ENCODE results near the gene CACNA1S. TPM values are rescaled to one million over a fixed set of nuclear protein-coding genes. Genes with fewer than 3 reads are reported as not detected.

CACNA1S gene
- total RNA-seq, 1 experiment from 2014 or later: not detected

GRCh38 chr1:201155354-201155753, 43.1 kb upstream of the CACNA1S start:
- no peak overlapping the region for H2BK5ac ChIP-seq (ENCODE audit: insufficient read length, low read length)
- no peak overlapping the region for H2BK12ac ChIP-seq (ENCODE audit: insufficient read length, low read depth, low read length)
- TF ChIP-seq, protein P1, sequence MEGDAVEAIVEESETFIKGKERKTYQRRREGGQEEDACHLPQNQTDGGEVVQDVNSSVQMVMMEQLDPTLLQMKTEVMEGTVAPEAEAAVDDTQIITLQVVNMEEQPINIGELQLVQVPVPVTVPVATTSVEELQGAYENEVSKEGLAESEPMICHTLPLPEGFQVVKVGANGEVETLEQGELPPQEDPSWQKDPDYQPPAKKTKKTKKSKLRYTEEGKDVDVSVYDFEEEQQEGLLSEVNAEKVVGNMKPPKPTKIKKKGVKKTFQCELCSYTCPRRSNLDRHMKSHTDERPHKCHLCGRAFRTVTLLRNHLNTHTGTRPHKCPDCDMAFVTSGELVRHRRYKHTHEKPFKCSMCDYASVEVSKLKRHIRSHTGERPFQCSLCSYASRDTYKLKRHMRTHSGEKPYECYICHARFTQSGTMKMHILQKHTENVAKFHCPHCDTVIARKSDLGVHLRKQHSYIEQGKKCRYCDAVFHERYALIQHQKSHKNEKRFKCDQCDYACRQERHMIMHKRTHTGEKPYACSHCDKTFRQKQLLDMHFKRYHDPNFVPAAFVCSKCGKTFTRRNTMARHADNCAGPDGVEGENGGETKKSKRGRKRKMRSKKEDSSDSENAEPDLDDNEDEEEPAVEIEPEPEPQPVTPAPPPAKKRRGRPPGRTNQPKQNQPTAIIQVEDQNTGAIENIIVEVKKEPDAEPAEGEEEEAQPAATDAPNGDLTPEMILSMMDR (conservative IDR thresholded peaks at IDR 0.05): no peak
- H2BK120ac ChIP-seq (ENCODE audit: low read depth, low read length, poor library complexity, severe bottlenecking): no peak overlapping the region
- H4K5ac ChIP-seq (ENCODE audit: insufficient read length, low read depth, low read length): no peak overlapping the region
- H3K18ac ChIP-seq (ENCODE audit: insufficient read length, low read depth, low read length): no peak overlapping the region
- Mint-ChIP-seq H3K9me3 (no peaks in the 10 kb centered on the region), H3K27ac (peak overlapping the region in 1 of 3 experiments; percentile 44; a peak in 1 of 7 replicates), H3K27me3 (ENCODE audit: low read depth) (peaks cover 5% of the 10 kb centered on the region; the same call in 1 of the 2 replicates), H3K36me3 (ENCODE audit: insufficient read depth in 1 of 3, low read depth in 3 of 3) (peaks cover 15 to 28% (median 19%) of the 10 kb centered on the region in 3 experiments; a peak in 6 of 7 replicates), H3K4me1 (peaks cover 20 to 23% of the 10 kb centered on the region in 2 experiments), H3K4me3 (no peak overlapping the region)
- H3K4ac ChIP-seq (ENCODE audit: low read depth, low read length): no peak overlapping the region
- H3K14ac ChIP-seq (ENCODE audit: insufficient read depth, low read length): no peak overlapping the region
- no peak overlapping the region for H3K9ac ChIP-seq (ENCODE audit: extremely low read depth, insufficient read length, low read length)
- no peak overlapping the region for H4K8ac ChIP-seq (replicated peaks; ENCODE audit: insufficient read length, low read depth, low read length)
- H3K79me1 ChIP-seq (ENCODE audit: insufficient read depth, low read depth, low read length, poor library complexity, severe bottlenecking): no peaks in the 10 kb centered on the region
- no peaks in the 10 kb centered on the region for H3K27me3 ChIP-seq (ENCODE audit: insufficient read depth, low read length)
- H2BK20ac ChIP-seq (ENCODE audit: low read depth, low read length, poor library complexity, severe bottlenecking): no peak overlapping the region
- no peak overlapping the region for H2BK15ac ChIP-seq (ENCODE audit: low read depth, low read length)
- H3K23ac ChIP-seq (ENCODE audit: insufficient read length, low read depth, low read length): no peak overlapping the region
- H3K23me2 ChIP-seq (ENCODE audit: insufficient read length, low read depth, low read length, poor library complexity, severe bottlenecking): no peaks in the 10 kb centered on the region
- peaks cover 4% of the 10 kb centered on the region; the same call in 1 of the 2 replicates for H3K4me1 ChIP-seq (ENCODE audit: insufficient read depth, low read length)
- H3T11ph ChIP-seq (ENCODE audit: low read length): no peak overlapping the region
- no peak overlapping the region for H4K91ac ChIP-seq (ENCODE audit: insufficient read length, low read depth, low read length)
- no peak for DNase-seq
- no peak overlapping the region for H3K56ac ChIP-seq (ENCODE audit: insufficient read length, low read depth, low read length)
- H3K79me2 ChIP-seq (ENCODE audit: insufficient read depth, low read length): no peaks in the 10 kb centered on the region
- no peak overlapping the region for H3K4me2 ChIP-seq (ENCODE audit: insufficient read depth, insufficient read length, low read length)
- no peaks in the 10 kb centered on the region for H3K9me3 ChIP-seq (ENCODE audit: control insufficient read depth, low read depth, low read length)
- no peak overlapping the region for H2AK5ac ChIP-seq (ENCODE audit: insufficient read length, low read length)
- peaks cover 2% of the 10 kb centered on the region for H4K20me1 ChIP-seq (ENCODE audit: control insufficient read depth, insufficient read depth, insufficient read length)
- WGBS (ENCODE audit: extremely low coverage, insufficient read length, low lambda C conversion rate): no CpG with 5 or more reads among the region's 2 CpGs
- no peak overlapping the region for H3K27ac ChIP-seq (ENCODE audit: insufficient read length, low read depth, low read length)
- no peak overlapping the region for H2AFZ ChIP-seq (ENCODE audit: low read length)

Data from H9 (cell line).